ENCODE data around the gene MATK. TPM values are rescaled to one million over a fixed set of nuclear protein-coding genes. Genes with fewer than 3 reads are reported as not detected.

MATK gene, protein sequence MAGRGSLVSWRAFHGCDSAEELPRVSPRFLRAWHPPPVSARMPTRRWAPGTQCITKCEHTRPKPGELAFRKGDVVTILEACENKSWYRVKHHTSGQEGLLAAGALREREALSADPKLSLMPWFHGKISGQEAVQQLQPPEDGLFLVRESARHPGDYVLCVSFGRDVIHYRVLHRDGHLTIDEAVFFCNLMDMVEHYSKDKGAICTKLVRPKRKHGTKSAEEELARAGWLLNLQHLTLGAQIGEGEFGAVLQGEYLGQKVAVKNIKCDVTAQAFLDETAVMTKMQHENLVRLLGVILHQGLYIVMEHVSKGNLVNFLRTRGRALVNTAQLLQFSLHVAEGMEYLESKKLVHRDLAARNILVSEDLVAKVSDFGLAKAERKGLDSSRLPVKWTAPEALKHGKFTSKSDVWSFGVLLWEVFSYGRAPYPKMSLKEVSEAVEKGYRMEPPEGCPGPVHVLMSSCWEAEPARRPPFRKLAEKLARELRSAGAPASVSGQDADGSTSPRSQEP
- 1.4 TPM for polyA plus RNA-seq (ENCODE audit: insufficient read length)

DNA sequence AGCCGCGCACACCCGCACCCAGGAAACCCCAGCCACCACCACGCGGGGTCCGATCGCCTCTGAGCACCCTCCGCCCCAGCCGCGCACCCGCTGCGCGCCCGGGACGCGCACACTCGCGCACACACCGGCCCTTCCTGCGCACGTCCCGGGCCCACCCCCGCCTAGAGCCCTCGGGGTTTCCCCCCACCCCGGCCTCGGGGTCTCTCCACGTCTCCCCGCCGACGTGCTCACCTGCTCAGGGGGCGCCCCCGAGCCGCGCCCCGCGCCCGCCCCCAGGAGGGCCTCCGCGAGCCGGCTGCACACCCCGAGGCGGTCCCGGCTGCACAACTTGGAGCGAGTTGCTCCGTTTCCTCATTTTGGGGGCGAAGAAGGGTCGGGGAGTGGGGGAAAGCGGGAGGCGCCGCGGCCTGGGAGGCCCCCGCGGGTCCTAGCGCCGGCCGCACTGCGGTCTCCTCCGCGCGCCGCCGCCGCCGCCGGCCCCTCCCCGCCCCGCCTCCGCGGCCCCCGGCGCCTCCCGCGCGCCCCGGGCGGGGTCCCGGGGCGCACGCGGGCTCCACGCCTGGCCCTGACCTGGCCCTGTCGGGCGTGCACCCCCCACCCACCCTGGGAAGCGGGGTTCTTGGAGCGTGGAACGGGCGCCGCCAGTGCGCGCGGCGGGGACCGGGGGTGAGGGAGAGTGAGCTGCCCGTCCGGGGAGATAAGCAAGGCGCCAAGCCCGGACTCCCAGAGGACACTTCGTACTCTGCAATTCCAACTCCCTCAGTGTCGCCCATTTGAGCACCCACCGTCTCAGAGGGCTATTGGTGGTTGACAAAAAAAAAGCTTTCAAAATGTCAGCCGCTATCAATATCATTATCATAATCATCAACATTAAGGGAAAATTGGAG is at the start of gene MATK:
TSS of gene MATK (minus strand) at position 444 of the 887 bp plus-strand sequence. CDS start 1,246 bp downstream, outside the sequence.
- no peak for DNase-seq (ENCODE audit: low read depth)

DNA sequence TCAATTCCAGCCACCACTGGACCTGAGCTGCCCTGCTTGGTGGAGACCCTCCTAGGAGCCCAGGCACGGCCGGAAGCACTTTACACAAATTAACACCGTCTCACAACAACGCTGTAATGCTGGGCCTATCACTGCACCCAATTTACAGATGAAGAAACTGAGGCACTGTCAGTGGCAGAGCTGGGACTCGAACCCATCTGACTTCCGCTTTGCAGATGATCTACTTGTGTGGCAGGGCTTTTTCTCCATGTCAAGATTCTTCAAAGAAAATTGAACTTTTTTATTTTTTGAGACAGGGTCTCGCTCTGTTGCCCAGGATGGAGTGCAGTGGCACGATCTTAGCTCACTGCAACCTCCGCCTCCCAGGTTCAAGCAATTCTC is 48.9 kb upstream of the MATK start:
- no peak for DNase-seq (ENCODE audit: low read depth)

DNA sequence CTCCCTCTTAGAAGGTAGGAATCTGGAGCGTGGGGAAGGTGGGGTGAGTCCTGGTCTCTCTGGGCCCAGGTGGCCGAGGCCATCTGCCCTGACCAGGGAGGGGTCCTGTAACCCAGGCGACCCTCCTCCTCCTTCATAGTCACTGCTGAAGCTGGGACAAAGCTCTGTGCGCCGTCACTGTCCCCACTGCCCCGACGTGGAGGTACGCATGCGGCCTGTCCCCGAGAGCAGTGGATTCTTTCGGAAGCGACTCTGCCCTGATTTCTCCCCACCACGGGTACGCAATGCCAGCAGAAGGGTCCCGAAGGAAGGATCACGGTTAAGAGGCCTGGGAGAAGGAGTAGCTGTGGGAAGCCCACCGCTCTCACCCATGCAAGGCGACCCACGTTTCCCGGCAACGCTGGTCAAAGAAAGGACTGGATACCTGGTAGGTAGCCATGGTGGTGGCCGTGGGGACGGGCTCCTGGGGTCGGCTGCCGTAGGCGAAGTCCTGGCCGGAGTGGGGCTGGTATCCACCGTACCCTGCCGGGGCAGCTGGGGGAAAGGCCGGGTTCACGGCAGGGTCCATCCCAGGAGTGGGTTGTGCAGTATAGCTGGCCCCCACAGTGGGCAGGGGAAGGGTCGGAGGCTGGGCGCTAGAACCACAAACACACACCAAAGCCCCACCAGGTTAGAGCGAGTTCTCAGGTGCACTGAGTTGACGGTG is 48.3 kb upstream of the MATK start:
- no peak for DNase-seq (ENCODE audit: low read depth)

DNA sequence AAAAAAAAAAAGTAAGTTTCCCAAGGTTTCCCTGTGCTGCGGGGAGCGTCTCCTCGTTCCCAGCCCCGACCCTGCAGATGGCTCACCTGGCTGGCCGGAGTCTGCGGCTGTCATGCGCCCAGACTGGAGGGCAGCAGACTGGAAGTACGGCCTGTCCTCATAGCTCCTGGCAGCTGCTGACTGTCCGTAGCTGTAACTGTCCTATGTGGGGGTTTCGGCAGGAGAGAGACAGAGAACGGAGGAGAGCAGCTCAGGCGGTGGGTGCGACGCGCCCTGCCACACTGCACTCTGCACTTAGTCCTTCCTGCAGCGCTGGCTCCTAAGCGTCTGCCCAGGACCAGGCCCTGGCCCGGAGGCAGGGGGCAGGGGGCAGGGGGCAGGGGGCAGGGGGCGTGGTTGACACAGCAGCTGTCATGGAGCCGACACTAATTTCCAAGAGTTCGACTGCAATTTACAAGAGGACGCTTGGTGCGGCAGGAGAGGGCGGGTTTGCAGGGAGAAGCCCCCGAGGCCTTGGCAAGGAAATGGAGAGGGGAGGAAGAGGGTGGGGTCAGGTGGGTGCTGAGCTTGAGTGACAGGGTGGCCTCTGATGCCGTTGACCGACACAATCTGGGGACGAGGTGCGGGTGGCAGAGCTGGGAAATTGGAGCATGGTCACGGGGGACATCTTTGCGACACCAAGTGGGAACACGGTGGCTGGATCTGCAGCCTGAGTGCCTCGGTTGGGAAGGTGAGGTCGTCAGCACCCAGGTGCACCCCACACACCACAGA is 47.6 kb upstream of the MATK start:
- no peak for DNase-seq (ENCODE audit: low read depth)

DNA sequence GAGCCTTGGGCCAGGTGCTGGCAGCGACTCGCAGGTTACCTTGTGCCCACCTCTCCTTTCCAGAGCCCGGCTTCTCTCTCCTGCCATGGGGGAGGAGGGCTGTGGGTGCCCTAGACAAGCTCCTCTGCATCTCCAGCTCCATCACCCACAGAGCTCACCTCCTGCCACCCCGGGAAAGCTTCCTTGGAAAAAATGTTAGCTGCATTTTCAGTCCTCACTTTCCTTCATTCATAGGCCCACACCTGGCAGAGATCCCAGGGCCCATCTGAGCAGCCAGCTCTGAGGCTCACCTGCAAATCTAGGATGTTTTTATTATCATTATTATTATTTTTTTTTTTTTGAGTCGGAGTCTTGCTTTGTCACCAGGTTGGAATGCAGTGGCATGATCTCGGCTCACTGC is 45.8 kb upstream of the MATK start:
- no peak for DNase-seq (ENCODE audit: low read depth)

DNA sequence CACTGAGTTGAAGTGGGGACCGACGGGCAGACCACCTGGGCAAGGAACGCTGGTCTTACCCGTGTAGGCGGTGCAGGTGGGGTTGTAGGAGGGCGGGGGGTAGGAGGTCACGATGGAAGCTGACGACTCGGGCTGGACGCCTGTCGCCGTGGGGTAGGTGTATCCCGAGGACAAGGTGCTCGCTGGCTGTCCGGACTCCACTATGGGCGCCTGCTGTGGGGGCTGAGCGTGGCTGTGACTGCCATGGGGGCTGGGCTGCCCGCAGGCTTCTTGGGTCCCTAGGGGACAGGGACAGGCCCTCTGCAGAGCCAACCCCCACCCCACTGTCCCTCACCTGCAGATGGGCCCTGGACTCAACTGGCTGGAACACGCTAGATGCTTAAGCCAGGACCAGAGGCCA is 45.4 kb upstream of the MATK start:
- DNase-seq (ENCODE audit: low read depth): no peak

DNA sequence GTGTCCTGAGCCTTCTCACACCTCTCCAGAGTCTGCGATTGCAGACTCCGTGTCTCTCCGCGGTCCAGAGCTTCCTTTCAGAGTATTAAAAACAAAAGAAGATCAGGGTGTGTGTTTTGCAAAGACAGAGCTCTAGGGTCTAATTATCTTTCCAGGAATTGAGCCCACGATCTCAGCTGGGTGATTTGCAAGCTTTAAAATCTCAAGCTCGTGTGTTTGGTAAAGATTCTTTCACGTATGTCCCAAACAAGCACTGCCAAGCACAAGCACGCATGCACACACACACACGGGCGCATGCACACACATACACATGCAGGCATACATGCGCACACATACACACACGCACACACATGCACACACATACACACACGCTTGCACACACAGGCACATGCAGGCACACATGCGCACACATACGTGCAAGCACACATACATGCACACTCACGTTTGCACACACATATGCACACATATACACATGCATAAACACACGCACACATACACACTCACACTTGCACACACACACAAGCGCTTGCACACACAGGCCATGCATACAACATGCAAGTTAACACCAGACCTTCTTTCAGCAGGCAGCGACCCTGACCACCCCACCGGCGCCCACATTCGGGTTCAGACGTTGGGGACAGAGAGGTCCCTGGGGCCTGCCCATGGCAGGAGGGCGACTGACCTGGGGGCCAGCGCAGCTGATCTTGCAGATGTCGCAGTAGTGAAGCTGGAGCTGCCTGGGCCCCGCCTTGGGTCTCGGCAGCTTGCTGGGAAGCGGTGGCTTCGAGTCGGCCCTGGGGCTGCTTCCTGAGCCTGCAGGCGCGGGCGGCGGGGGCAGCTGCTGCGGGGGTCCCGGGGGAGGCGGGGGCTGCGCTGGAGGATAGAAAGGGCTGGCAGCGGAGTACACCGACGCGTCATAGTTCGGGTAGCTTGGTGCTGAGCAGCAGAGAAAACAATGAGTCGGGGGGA is 44.7 kb upstream of the MATK start:
- DNase-seq (ENCODE audit: low read depth): no peak

DNA sequence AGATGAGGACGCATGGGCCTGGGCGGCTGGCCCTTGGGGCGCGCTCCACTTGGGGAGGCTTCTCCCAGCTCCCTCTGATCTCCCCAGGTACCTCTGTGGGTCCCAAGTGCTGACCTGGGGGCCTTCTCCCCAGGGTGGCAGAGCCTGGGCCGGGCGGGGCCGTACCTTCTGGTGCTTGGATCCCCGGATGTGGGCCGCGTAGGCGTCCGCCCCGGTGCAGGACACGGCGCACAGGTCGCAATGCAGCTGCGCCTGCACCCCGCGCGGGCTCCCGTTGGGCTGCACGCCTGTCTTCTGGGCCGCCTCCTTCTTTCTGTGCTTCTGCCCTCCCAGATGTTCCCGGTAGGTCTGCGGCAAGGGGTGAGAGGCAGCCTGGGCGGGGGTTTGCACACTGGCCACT is 41.1 kb upstream of the MATK start:
- no peak for DNase-seq (ENCODE audit: low read depth)

DNA sequence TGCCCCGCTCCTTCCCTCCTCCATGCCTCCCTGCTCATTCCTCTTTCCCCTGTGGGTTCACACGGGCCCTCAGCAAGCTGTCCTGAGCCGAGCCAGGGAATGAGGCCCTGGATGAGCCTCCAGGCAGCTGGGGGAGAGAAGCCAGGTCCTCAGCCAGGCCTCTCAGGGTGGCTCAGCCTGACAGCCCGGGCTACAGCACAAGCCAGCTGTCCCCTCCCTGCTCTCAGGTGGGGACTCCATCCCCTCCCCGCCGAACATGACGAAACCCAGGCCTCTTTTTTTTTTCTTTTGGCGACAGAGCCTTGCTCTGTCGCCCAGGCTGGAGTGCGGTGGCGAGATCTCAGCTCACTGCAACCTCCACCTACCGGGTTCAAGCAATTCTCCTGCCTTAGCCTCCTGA is 40.0 kb upstream of the MATK start:
- DNase-seq (ENCODE audit: low read depth): no peak

DNA sequence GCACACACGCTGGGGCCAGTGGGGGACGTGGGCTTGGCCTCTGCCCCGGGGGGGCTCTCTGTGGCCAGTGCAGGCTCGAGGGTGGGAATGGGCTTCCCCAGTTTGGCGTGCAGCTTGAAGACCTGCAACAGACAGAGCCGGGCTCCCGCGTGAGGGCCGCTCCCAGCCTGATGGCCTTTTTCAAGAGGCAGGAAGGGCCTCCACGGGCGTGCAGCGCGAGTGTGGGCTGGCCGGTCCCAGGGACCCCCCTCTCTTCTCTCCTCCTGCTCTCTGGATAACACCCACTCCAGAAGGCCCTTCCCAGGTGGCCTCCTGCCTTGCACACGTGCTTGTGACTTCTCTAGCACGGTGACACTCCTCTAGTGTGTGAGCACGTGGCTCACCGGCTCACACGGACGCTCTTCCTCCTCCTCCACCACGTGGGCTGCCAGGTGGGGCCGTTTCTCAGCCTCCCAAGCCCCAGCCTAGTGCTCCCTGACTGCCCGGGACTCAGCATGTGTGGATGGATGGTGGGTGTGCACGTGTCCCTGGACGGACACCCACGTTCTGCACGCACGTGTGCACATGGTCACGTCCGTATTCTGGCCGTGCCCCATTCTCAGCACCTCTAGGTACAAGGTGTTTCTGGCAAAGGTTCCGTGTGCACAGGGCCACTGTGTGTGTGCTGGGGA is 39.2 kb upstream of the MATK start:
- no peak for DNase-seq (ENCODE audit: low read depth)

DNA sequence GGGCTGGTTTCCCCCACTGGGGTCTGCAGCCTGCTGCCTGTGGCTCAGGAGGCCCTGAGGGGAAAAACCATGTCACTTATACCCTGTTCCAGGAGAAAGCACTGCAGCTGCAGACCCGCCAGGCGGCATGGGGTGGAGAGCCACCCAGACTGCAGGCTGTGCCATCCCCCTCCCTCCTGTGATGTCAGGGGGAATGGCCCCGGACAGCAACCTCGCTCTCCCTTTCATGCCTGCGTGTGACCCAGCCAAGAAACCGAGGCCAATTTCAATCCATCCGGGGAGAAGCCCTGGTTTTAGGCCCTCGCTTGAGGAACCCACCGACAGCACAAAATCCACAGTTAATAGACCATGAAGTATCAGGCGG is 37.2 kb upstream of the MATK start:
- DNase-seq (ENCODE audit: low read depth): no peak

DNA sequence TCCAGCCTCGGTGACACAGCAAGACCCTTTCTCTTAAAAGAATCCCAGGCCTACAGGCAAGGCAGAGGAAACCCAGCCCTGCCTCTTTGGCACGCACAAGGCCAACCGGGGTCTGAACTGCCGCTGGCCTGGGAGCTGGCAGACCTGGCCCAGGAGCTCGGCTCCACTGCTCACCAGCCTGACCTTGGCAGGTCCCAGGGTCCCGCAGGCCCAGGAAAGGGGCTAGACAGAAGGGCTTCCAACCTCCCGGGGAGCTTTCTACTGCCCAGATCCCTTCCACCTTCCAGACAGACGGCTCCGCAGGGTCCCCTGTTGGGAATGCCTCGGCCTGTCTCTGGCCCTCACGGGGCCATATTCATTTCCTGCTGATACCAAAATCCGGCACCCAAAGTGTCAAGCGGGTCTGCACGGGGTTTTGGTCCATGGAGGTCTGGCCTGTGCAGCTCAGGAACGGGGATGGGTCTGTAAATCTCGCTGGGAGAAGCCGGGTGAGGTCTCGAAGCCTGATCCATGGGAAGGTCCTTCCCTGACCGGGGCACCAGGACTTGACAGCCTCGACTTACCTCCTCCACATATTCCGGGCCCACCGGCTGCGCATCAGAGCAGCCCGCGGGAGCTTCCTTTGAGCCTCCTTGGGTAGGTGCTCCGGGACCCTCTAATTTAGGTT is 36.6 kb upstream of the MATK start:
- no peak for DNase-seq (ENCODE audit: low read depth)

DNA sequence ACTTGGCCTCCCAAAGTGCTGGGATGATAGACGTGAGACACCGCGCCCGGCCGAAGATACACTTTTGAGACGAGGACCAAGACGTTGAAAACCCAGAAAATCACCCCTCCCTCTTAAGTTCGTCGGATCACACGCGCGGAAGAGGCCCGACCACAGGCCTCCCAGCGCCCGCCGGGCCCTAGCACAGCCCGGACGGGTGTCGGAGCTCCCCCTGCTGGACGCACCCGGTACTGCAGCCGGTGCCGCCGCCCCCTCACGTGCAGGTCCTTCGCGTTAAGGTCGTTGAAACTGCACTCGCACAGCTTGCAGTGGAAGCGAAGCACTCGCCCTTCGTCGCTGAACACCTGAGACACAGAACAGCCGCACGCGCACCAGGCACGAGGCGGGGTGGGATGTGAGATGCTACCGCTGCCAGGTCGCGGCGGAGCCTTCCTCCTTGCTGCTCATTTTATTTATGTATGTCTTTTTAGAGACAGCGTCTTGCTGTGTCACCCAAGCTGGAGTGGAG is 35.7 kb upstream of the MATK start:
- no peak for DNase-seq (ENCODE audit: low read depth)

DNA sequence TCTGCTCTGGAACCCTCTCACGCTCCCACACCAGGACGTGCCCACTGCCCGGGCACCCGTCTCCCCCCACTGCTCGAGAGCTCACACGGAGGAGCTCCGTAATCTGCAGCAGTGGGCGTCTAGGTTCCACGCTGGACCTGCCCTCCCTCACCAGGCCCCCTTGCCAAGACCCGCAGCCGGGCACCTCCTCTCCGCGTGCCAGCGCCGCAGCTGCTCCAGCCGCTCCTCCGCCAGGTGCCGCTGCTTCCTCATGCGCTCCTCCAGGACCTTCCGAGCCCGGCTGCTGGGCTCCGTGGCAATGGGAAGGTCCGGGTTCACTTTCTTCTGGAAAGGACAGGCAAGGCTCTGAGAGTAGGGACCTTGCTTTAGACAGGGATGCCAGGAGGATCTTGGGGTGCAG is 35.0 kb upstream of the MATK start:
- no peak for DNase-seq (ENCODE audit: low read depth)

DNA sequence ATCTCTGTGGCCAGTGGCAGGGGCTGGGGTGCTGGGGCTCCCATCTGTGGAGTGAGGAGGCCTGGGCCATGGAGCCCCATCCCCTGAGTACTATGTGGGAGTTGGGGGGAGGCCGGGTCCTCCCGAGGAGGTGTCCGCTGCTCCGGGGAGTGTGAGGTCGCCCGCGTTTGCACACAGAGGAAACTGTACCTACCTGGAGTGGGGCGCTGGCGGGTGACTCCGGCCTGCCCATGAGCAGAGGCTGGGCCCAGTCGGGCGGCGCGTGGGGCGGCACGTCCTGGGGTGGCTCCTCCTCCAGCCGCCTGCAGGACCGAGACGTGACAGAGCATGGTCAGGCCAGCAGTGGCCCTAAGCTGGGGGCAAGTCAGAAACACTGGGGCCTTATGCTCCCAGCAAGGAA is 33.8 kb upstream of the MATK start:
- no peak for DNase-seq (ENCODE audit: low read depth)

DNA sequence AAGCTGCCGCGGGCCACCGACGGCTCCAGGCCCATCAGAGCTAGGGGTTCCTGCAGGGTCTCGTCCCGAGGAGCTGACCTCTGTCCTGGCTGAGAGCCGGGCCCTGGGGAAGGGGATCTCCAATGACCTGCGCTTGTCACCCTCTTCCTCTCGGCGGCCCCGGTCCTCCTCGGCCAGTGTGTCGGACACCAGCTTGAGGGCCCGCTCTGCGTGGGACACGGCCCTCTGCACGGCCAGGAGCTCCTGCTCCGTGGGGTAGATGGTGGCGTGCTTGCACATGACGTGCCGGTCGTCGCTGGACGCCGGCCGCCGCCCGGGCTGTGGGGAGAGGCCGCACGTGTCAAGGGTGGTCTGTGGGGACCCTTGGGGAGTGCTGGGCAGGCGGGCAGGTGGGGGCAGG is 32.7 kb upstream of the MATK start:
- no peak for DNase-seq (ENCODE audit: low read depth)

DNA sequence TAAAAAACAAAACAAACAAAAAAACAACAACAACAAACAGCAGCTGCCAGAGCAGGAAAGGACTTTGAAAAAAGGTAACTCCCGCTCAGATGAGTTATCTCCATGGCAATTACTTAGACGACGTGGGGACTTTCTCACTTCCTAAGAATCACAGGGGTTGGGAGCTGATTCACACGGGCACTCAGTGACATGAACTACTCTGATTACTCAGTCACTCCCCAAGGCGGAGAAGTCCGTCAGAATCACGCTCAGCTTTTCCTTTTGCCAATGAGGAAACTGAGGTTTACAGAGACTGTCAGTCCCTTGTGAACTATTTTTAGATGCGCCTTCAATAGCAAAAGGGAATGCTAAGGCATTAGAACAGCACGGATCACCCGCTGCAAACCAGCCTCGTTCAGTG is 32.3 kb upstream of the MATK start:
- no peak for DNase-seq (ENCODE audit: low read depth)

DNA sequence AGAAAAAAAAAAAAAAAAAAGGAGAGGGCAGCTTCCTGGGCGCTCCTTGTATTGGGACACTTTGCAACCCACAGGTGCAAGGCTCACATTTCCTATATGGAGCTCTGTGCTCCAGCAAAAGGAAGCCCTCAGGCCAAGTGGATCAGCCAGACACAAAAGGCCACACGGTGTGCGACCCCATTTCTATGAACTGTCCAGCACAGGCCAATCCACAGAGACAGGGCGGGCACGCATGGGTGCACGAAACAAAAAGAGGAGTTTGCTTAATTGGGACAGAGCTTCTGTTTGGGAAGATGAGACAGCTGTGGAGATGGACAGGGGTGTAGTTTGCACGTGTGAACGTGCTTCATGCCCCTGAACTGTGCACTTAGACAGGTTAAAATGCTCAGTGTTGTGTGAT is 31.6 kb upstream of the MATK start:
- no peak for DNase-seq (ENCODE audit: low read depth)
